Activated CD4-positive, alpha-beta memory T cell treated with anti-CD3 and anti-CD28 coated beads, Interleukin-2, amount 10 ng/mL, durations not matched to agents 7 days and 5 days (primary cell): ENCODE data around the gene UNC119. TPM values are rescaled to one million over a fixed set of nuclear protein-coding genes. Genes with fewer than 3 reads are reported as not detected.

Experiments used
- CTCF ChIA-PET: fragments of 350-600 bp; sonication (Branson Sonifier 250); formaldehyde crosslinking; loops from one replicate; lab custom pipeline; 2021; ENCODE audit warnings: antibody characterized with exemption, inconsistent platforms; lab: Charles Lee
- POLR2A ChIA-PET: fragments of 350-600 bp; sonication (Branson Sonifier 250); formaldehyde crosslinking; loops from one replicate; lab custom pipeline; 2021; ENCODE audit warnings: antibody characterized with exemption; lab: Charles Lee
- DNase-seq: peaks from one replicate; pipeline ENCODE4 v3.0.0-alpha.2; 2020
- H3K27ac Mint-ChIP-seq: one replicate; pipeline ENCODE4 v1.8.0; 2021; ENCODE audit warnings: mild to moderate bottlenecking, mixed read lengths
- H3K27me3 Mint-ChIP-seq: one replicate; pipeline ENCODE4 v1.8.0; 2021; ENCODE audit warnings: mixed read lengths
- H3K36me3 Mint-ChIP-seq: one replicate; pipeline ENCODE4 v1.8.0; 2021; ENCODE audit warnings: low read depth, mixed read lengths
- H3K4me1 Mint-ChIP-seq: one replicate; pipeline ENCODE4 v1.8.0; 2021; ENCODE audit warnings: mixed read lengths
- H3K4me3 Mint-ChIP-seq: one replicate; pipeline ENCODE4 v1.8.0; 2021; ENCODE audit warnings: mild to moderate bottlenecking, mixed read lengths
- H3K9me3 Mint-ChIP-seq: one replicate; pipeline ENCODE4 v1.8.0; 2021; ENCODE audit warnings: mixed read lengths
- total RNA-seq, 2 experiments: library from RNA; stranded (reverse); gene quantifications; one replicate each; pipeline ENCODE4 v1.2.3, GENCODE V29; 2021

UNC119 gene
- total RNA-seq, 2 experiments from 2014 or later: 46.2 to 61.1 TPM

DNA sequence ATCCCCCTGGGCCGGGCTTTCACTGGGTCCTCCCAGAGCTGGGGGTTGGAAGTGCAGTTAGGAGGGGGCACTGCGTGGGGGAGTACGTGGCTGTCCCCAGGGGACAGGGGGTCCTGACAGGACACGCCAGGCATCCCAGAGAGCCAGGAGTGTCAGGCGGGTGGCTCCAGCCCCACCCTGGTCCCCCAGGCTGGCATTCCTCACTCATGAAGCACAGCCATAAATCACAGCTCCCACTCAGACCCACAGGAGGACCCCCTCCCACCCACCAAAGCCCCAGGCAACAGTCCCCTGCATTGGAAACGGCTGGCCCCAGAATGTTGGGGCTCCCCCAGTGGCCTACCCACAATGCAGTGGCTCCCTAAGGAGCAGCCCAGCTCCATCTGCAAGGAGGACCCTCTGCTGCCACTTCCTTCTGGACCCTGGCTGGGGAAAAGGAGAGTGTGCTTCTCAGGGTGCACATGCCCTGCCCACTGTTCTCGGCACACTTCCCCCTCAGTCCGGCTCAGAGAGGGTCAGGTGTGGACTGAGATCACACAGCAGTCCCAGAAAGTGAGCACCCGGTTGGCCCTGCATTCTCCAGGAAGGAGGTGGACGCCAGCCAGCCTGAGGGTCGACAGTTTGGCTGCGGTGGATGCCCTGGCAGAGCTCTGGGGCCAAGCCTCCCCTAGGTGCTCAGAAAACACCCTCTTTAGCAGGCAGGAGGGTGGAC is 53.6 kb downstream of the UNC119 start:
- no peak for DNase-seq
- CTCF ChIA-PET: no interaction called here
- no peaks in the 10 kb centered on the region for H3K4me1 Mint-ChIP-seq
- H3K36me3 Mint-ChIP-seq: no peaks in the 10 kb centered on the region
- no peak overlapping the region for H3K4me3 Mint-ChIP-seq
- POLR2A ChIA-PET: no interaction called here
- H3K27me3 Mint-ChIP-seq: no peaks in the 10 kb centered on the region
- H3K9me3 Mint-ChIP-seq: no peaks in the 10 kb centered on the region
- H3K27ac Mint-ChIP-seq: no peak overlapping the region

DNA sequence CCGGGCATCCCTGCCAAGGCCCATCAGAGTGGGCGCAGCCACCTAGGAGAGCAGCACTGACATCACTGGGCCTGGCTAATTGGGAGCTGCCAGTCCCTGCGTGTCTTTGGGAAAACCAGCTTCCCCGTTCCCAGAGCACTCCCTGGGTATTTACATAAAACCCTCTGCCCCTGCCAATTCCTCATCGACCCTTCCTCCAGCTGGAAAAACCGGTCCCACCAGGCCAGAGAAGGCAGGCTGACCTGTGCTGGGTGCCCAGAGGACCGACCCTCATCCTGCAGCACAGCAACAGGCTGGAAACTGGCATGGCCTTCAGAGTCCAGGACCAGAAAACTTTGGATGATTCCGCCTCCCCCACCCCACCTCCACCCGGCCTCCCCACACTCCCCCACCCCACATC is 54.5 kb downstream of the UNC119 start:
- DNase-seq: no peak
- peaks cover 2% of the 10 kb centered on the region for H3K27me3 Mint-ChIP-seq
- CTCF ChIA-PET: no interaction called here
- H3K4me3 Mint-ChIP-seq: no peak overlapping the region
- no peak overlapping the region for H3K27ac Mint-ChIP-seq
- H3K36me3 Mint-ChIP-seq: no peaks in the 10 kb centered on the region
- H3K9me3 Mint-ChIP-seq: no peaks in the 10 kb centered on the region
- no peaks in the 10 kb centered on the region for H3K4me1 Mint-ChIP-seq
- POLR2A ChIA-PET: no interaction called here

Other genes with a start within 250 kb of the UNC119 start
- gene TMEM97, start 233.4 kb downstream of the UNC119 start, total RNA-seq: 10 to 100 TPM; 23.3 to 26.6 TPM
- gene IFT20, start 217.2 kb downstream of the UNC119 start, total RNA-seq: 10 to 100 TPM; 22.2 to 25.7 TPM
- 10 to 100 TPM; 25.2 to 26.5 TPM for gene TNFAIP1, start 216.9 kb downstream of the UNC119 start, total RNA-seq
- gene POLDIP2, start 195.1 kb downstream of the UNC119 start, total RNA-seq: 10 to 100 TPM; 54.3 to 56.2 TPM
- not detected for gene SEBOX, start 187.4 kb downstream of the UNC119 start, total RNA-seq
- under 1 TPM in 1 of 2 experiments, not detected in 1; 0.15 TPM for gene VTN, start 182.3 kb downstream of the UNC119 start, total RNA-seq
- gene SARM1, start 180.9 kb downstream of the UNC119 start, total RNA-seq: 10 to 100 TPM; 17.2 to 17.5 TPM
- 1 to 10 TPM in 1 of 2 experiments, under 1 TPM in 1; 0.96 to 1.1 TPM for gene SLC46A1, start 146.4 kb downstream of the UNC119 start, total RNA-seq
- not detected for gene SLC13A2, start 79.0 kb downstream of the UNC119 start, total RNA-seq
- not detected for gene FOXN1, start 46.3 kb downstream of the UNC119 start, total RNA-seq
- gene PIGS, start 18.9 kb upstream of the UNC119 start, total RNA-seq: 10 to 100 TPM; 66.3 to 66.6 TPM
- gene ALDOC, start 24.3 kb upstream of the UNC119 start, total RNA-seq: 100 to 1,000 TPM; 140 to 147 TPM
- 100 to 1,000 TPM; 125 to 127 TPM for gene SPAG5, start 46.4 kb upstream of the UNC119 start, total RNA-seq
- 10 to 100 TPM; 15.5 to 19.7 TPM for gene RSKR, start 61.6 kb upstream of the UNC119 start, total RNA-seq
- gene BLTP2, start 92.5 kb upstream of the UNC119 start, total RNA-seq: 100 to 1,000 TPM; 120 to 128 TPM
- gene SDF2, start 109.3 kb upstream of the UNC119 start, total RNA-seq: 10 to 100 TPM; 49.0 to 52.9 TPM
- 10 to 100 TPM; 60.7 to 65.8 TPM for gene SUPT6H, start 109.6 kb upstream of the UNC119 start, total RNA-seq
- 1 to 10 TPM; 6.2 to 7.4 TPM for gene PROCA1, start 159.3 kb upstream of the UNC119 start, total RNA-seq
- 1 to 10 TPM; 6.5 to 7.4 TPM for gene RAB34, start 165.2 kb upstream of the UNC119 start, total RNA-seq
- gene RPL23A, start 167.4 kb upstream of the UNC119 start, total RNA-seq: 1,000 to 10,000 TPM; 1,962 to 2,028 TPM
- 1 to 10 TPM; 1.4 to 2.3 TPM for gene TLCD1, start 173.6 kb upstream of the UNC119 start, total RNA-seq
- 1 to 10 TPM; 2.5 to 3.5 TPM for gene NEK8, start 176.2 kb upstream of the UNC119 start, total RNA-seq
- 10 to 100 TPM; 55.3 to 57.2 TPM for gene TRAF4, start 191.4 kb upstream of the UNC119 start, total RNA-seq